NCI-H2081 (cell line): Measurements from ENCODE around the gene GAK.

Source experiments
- DNase-seq, 2 experiments: peaks; one replicate each; lab custom pipeline; 2025; lab: John Stamatoyannopoulos, UW

Gene GAK

GRCh38 chr4:964346-965025, 32.4 kb upstream of the GAK start:
- no peak for DNase-seq

- no peak for DNase-seq
These were observed 31.4 kb upstream of the GAK start for GRCh38 chr4:963276-964225.

- DNase-seq, result peak; percentile 86 to 93
These were observed 30.4 kb upstream of the GAK start for GRCh38 chr4:962231-963208.

GRCh38 chr4:961351-962230, 29.5 kb upstream of the GAK start:
- DNase-seq, result peak; percentile 40 to 60

- no peak for DNase-seq
These were observed 28.7 kb upstream of the GAK start for GRCh38 chr4:960636-961350.

- no peak for DNase-seq
These were observed 28.1 kb upstream of the GAK start for GRCh38 chr4:960140-960635.

GRCh38 chr4:959338-960139, 27.4 kb upstream of the GAK start:
- DNase-seq, result no peak

- no peak for DNase-seq
These were observed 26.7 kb upstream of the GAK start for GRCh38 chr4:958696-959337.

GRCh38 chr4:958314-958665, 26.2 kb upstream of the GAK start:
- no peak for DNase-seq

- no peak for DNase-seq
These were observed 25.6 kb upstream of the GAK start for GRCh38 chr4:957581-958313.

GRCh38 chr4:957231-957580, 25.1 kb upstream of the GAK start:
- DNase-seq, result no peak

- DNase-seq, result no peak
These were observed 24.6 kb upstream of the GAK start for GRCh38 chr4:956531-957230.

GRCh38 chr4:955931-956381, 23.8 kb upstream of the GAK start:
- no peak for DNase-seq

- DNase-seq, result no peak
These were observed 23.2 kb upstream of the GAK start for GRCh38 chr4:955161-955921.

GRCh38 chr4:954211-955020, 22.3 kb upstream of the GAK start:
- no peak for DNase-seq

- DNase-seq, result no peak
These were observed 21.4 kb upstream of the GAK start for GRCh38 chr4:953574-953915.
